Measurements from ENCODE around the gene WNT5A. TPM values are rescaled to one million over a fixed set of nuclear protein-coding genes. Genes with fewer than 3 reads are reported as not detected.
A peak's percentile ranks its signal among the peaks of the same experiment; 100 is the strongest.

Gene WNT5A
- polyA plus RNA-seq, 1 donor = 42.5 TPM

- DNase-seq = no peak
Measured at GRCh38 chr3:55452886-55453285, 34.2 kb downstream of the WNT5A start.

GRCh38 chr3:55449527-55449926 is 37.6 kb downstream of the WNT5A start:
- no peak for DNase-seq

GRCh38 chr3:55446850-55447249 is 40.3 kb downstream of the WNT5A start:
- no peak for DNase-seq

GRCh38 chr3:55445551-55445950 is 41.6 kb downstream of the WNT5A start:
- DNase-seq = peak; percentile 73

- no peak for DNase-seq
Measured at GRCh38 chr3:55443346-55443745, 43.8 kb downstream of the WNT5A start.

- DNase-seq = no peak
Measured at GRCh38 chr3:55442861-55443260, 44.2 kb downstream of the WNT5A start.

GRCh38 chr3:55441499-55441898 is 45.6 kb downstream of the WNT5A start:
- DNase-seq = no peak

- no peak for DNase-seq
Measured at GRCh38 chr3:55440104-55440708, 46.9 kb downstream of the WNT5A start.

- DNase-seq = no peak
Measured at GRCh38 chr3:55439657-55440056, 47.4 kb downstream of the WNT5A start.

GRCh38 chr3:55436644-55437043 is 50.5 kb downstream of the WNT5A start:
- DNase-seq = no peak

GRCh38 chr3:55435491-55435890 is 51.6 kb downstream of the WNT5A start:
- DNase-seq = no peak

- no peak for DNase-seq
Measured at GRCh38 chr3:55434789-55435188, 52.3 kb downstream of the WNT5A start.

- DNase-seq = no peak
Measured at GRCh38 chr3:55431041-55431440, 56.1 kb downstream of the WNT5A start.

- DNase-seq = no peak
Measured at GRCh38 chr3:55427739-55428138, 59.4 kb downstream of the WNT5A start.

- no peak for DNase-seq
Measured at GRCh38 chr3:55426486-55426885, 60.6 kb downstream of the WNT5A start.

GRCh38 chr3:55423782-55424181 is 63.3 kb downstream of the WNT5A start:
- DNase-seq = no peak

GRCh38 chr3:55417211-55417610 is 69.9 kb downstream of the WNT5A start:
- no peak for DNase-seq

- no peak for DNase-seq
Measured at GRCh38 chr3:55416331-55416821, 70.7 kb downstream of the WNT5A start.

All from left kidney (tissue), 2 donors.